NT2/D1 (cell line): ENCODE measurements around the gene SLC34A1.
"Not testable (repeated sequence)": the region's sequence is repeated elsewhere in the genome, so short reads cannot be mapped to it uniquely, and the experiment has no call there.

Experiments used
- DNase-seq: peaks from one replicate; pipeline ENCODE4 v3.0.0-alpha.2; 2011; ENCODE audit warnings: low read depth, low spot score
- H3K27me3 ChIP-seq: 2 replicates; pipeline ENCODE4 v1.6.0; 2011; ENCODE audit warnings: mild to moderate bottlenecking; ENCODE audit not compliant: insufficient read length, insufficient read depth
- H3K36me3 ChIP-seq: 2 replicates; pipeline ENCODE4 v1.6.1; 2011; ENCODE audit warnings: mild to moderate bottlenecking, low read length, mixed read lengths; ENCODE audit not compliant: insufficient read depth, insufficient read length
- H3K4me1 ChIP-seq: 2 replicates; pipeline ENCODE4 v1.5.1; 2011; ENCODE audit not compliant: insufficient read depth, insufficient read length
- H3K4me3 ChIP-seq: 2 replicates; pipeline ENCODE4 v1.5.1; 2011; ENCODE audit warnings: low read depth; ENCODE audit not compliant: insufficient read length
- H3K9ac ChIP-seq: 2 replicates; pipeline ENCODE4 v1.6.0; 2011; ENCODE audit warnings: low read depth; ENCODE audit not compliant: insufficient read length
- H3K9me3 ChIP-seq: 2 replicates; pipeline ENCODE4 v1.5.1; 2011; ENCODE audit warnings: mild to moderate bottlenecking, low read length; ENCODE audit not compliant: insufficient read depth
- SUZ12 ChIP-seq: IDR thresholded peaks from 2 replicates; pipeline ENCODE4 v1.6.1; 2011; ENCODE audit not compliant: insufficient read length, insufficient read depth; ENCODE audit errors: extremely low read depth
- YY1 ChIP-seq: IDR thresholded peaks from 2 replicates; pipeline ENCODE4 v1.6.1; 2011; ENCODE audit not compliant: insufficient read length, insufficient read depth
- ZNF274 ChIP-seq: IDR thresholded peaks from 2 replicates; pipeline ENCODE4 v1.6.1; 2011; ENCODE audit warnings: mild to moderate bottlenecking, low read depth, low read length

SLC34A1 gene

GRCh38 chr5:177355868-177356168 lies 28.4 kb upstream of the SLC34A1 start:
- Histone ChIP-seq H3K9me3 (peaks cover 6% of the 10 kb centered on the region; the same call in 1 of the 2 replicates), H3K4me1 (peaks cover 5% of the 10 kb centered on the region), H3K4me3 (no peak overlapping the region), H3K9ac (no peak overlapping the region), H3K27me3 (peaks cover 3% of the 10 kb centered on the region), H3K36me3 (no peaks in the 10 kb centered on the region)
- no peak for DNase-seq
- TF ChIP-seq SUZ12 = no peak
- TF ChIP-seq YY1 = no peak
- TF ChIP-seq ZNF274 = no peak

GRCh38 chr5:177356746-177357145 lies 27.5 kb upstream of the SLC34A1 start:
- H3K27me3 ChIP-seq = peaks cover 3% of the 10 kb centered on the region
- H3K36me3 ChIP-seq = no peaks in the 10 kb centered on the region
- peaks cover 6% of the 10 kb centered on the region; the same call in 1 of the 2 replicates for H3K9me3 ChIP-seq
- DNase-seq = no peak
- H3K9ac ChIP-seq = no peak overlapping the region
- H3K4me3 ChIP-seq = no peak overlapping the region
- peaks cover 5% of the 10 kb centered on the region for H3K4me1 ChIP-seq
- TF ChIP-seq SUZ12 (no peak), ZNF274 (no peak), YY1 (no peak)

GRCh38 chr5:177357146-177357458 lies 27.1 kb upstream of the SLC34A1 start:
- TF ChIP-seq YY1 (no peak), SUZ12 (no peak), ZNF274 (no peak)
- Histone ChIP-seq H3K9me3 (peaks cover 6% of the 10 kb centered on the region; the same call in 1 of the 2 replicates), H3K4me3 (no peak overlapping the region), H3K36me3 (no peaks in the 10 kb centered on the region), H3K4me1 (peaks cover 6% of the 10 kb centered on the region), H3K27me3 (peaks cover 5% of the 10 kb centered on the region), H3K9ac (no peak overlapping the region)
- DNase-seq = no peak

- DNase-seq = no peak
- H3K4me1 ChIP-seq = peaks cover 8% of the 10 kb centered on the region
- H3K9ac ChIP-seq = peak within 1 kb of the TSS; percentile 32
- no peak within 1 kb of the TSS for H3K4me3 ChIP-seq
- TF ChIP-seq SUZ12 (no peak), YY1 (no peak), ZNF274 (no peak)
- H3K27me3 ChIP-seq = peaks cover 11% of the 10 kb centered on the region
- no peaks in the 10 kb centered on the region for H3K36me3 ChIP-seq
- peaks cover 6% of the 10 kb centered on the region; the same call in 1 of the 2 replicates for H3K9me3 ChIP-seq
Measured at GRCh38 chr5:177357459-177358351, 26.5 kb upstream of the SLC34A1 start, which contains the start of gene RGS14. TSS of gene RGS14 (plus strand) at chr5:177357924. CDS start at chr5:177358025, 101 bp downstream.

GRCh38 chr5:177358370-177358819 lies 25.8 kb upstream of the SLC34A1 start:
- peaks cover 8% of the 10 kb centered on the region for H3K4me1 ChIP-seq
- H3K4me3 ChIP-seq = no peak overlapping the region
- H3K27me3 ChIP-seq = peaks cover 11% of the 10 kb centered on the region
- H3K9me3 ChIP-seq = peaks cover 6% of the 10 kb centered on the region; the same call in 1 of the 2 replicates
- no peaks in the 10 kb centered on the region for H3K36me3 ChIP-seq
- TF ChIP-seq ZNF274 (no peak), SUZ12 (no peak), YY1 (no peak)
- H3K9ac ChIP-seq = peak overlapping the region; percentile 32
- DNase-seq = no peak

- Histone ChIP-seq H3K9ac (no peak overlapping the region), H3K36me3 (no peaks in the 10 kb centered on the region), H3K4me3 (no peak overlapping the region), H3K27me3 (peaks cover 11% of the 10 kb centered on the region), H3K4me1 (peaks cover 8% of the 10 kb centered on the region), H3K9me3 (peaks cover 6% of the 10 kb centered on the region; the same call in 1 of the 2 replicates)
- DNase-seq = no peak
- TF ChIP-seq YY1 (no peak), ZNF274 (no peak), SUZ12 (no peak)
Measured at GRCh38 chr5:177359451-177359851, 24.8 kb upstream of the SLC34A1 start.

GRCh38 chr5:177359860-177360259 lies 24.4 kb upstream of the SLC34A1 start:
- Histone ChIP-seq H3K36me3 (no peaks in the 10 kb centered on the region), H3K27me3 (peaks cover 9% of the 10 kb centered on the region), H3K9me3 (peaks cover 6% of the 10 kb centered on the region; the same call in 1 of the 2 replicates), H3K4me3 (no peak overlapping the region), H3K9ac (no peak overlapping the region), H3K4me1 (peaks cover 8% of the 10 kb centered on the region)
- TF ChIP-seq YY1 (no peak), SUZ12 (no peak), ZNF274 (no peak)
- no peak for DNase-seq

- not testable (repeated sequence) for H3K9me3 ChIP-seq, H3K4me3 ChIP-seq, H3K27me3 ChIP-seq, H3K36me3 ChIP-seq, H3K9ac ChIP-seq, H3K4me1 ChIP-seq, DNase-seq
Measured at GRCh38 chr5:177360740-177361139, 23.5 kb upstream of the SLC34A1 start.
